HTR-8/SVneo (cell line): ENCODE data around the gene CCDC68.
"Not testable (repeated sequence)": the region's sequence is repeated elsewhere in the genome, so short reads cannot be mapped to it uniquely, and the experiment has no call there.

Experiments used
- DNase-seq: peaks from one replicate; pipeline ENCODE4 v3.0.0; 2011; ENCODE audit warnings: low spot score, mixed read lengths; ENCODE audit not compliant: insufficient read length
- FAIRE-seq: peaks from 2 replicates; lab custom pipeline; 2011; peaks lifted over from hg19 to GRCh38; lab: Jason Lieb, UNC

The CCDC68 gene

DNA sequence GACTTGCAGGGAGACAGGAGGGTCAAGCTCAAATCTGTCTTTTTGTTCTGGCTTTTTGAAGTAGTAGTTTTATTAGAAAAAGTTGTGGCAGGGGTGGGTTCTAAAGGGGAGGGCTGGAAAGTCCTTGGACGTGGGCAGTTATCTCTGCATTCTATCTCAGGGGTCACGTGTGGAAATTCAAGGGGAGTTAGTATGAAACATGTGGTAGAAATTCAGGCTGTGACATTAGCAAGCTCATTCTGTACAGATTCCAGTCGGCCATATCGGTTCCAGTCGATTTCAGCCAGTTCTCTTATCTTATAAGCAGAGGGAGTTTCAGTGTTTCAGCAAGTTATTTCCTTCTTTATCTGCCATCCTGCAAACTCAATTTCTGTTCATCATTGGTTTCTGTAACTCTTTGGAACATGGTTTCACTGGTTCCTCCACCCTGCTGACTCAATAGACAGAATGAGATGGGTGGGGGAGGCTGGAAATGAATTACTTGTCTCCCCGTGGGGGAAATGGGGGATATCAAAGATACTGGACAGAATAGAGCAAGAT lies 78.0 kb downstream of the CCDC68 start:
- DNase-seq (no peak), FAIRE-seq (no peak)

DNA sequence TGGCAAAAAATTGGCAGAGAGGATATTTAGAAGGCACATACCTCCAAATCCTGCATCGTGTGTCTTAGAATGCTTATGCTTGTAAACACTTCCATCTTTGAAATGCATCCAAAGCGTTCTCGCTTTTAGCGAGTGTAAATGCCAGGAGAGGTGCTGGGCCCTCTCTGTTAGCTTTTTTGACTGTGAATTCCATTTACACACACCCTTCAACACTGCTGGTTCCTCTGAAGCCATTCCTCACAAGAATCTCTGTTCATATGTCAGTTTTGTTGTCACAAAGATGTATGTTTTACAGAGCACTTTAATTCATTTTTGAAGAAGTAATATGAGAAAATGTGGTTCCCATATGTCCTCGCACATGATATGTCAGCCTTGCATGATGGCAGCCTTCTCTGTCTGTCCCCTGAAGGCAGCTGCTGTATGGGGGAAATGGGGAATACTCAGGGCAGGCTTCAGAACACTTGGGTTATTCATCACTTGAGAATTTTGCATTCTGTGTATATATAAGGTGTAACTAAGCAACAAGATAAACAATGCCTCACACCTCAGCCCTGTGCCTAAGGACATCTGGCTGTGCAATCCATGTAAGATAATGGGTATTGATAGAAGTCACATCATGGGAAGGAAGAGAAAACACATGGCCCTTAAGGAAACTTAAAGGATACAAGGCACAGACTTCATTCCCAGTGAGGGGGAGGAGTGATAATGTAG lies 78.7 kb downstream of the CCDC68 start:
- DNase-seq (peak; percentile 1), FAIRE-seq (no peak)

- DNase-seq (no peak), FAIRE-seq (no peak)
Observed at GRCh38 chr18:54879691-54880090, 79.6 kb downstream of the CCDC68 start.

DNA sequence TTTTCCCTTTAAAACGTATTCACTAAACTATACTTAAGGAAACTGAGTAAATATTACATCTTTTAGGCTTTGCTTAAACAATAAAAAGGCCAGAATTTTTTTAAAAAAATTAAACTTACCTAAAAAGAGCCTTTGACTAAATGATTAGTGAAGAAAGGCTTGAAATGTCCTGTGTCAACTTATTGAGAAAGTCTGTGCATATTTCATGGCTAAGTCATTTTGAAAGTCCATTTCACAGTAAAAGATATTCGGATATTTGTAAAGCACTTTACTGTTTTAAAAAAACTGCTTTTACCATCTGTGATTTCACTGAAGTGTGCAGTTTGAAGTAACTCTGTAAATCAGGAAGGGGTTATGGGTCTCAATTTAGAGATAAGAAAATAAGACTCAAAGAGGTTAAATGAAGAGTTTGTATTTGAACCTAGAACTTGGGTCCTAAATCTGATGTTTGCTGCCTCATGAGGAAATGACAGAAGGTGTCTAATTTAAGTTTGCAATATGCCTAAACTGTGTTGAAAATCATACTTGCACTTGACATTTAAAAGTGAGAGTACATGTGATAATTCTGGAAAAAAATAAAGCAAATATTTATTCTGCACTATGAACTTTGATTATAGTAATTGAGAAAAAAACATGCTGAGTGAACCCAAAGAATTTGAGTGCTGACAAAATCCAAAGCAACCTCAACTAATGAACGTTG lies 80.5 kb downstream of the CCDC68 start:
- FAIRE-seq = no peak
- DNase-seq = no peak

GRCh38 chr18:54878159-54878622 lies 81.1 kb downstream of the CCDC68 start:
- FAIRE-seq (no peak), DNase-seq (no peak)

GRCh38 chr18:54877076-54877475 lies 82.2 kb downstream of the CCDC68 start:
- DNase-seq (no peak), FAIRE-seq (no peak)

DNA sequence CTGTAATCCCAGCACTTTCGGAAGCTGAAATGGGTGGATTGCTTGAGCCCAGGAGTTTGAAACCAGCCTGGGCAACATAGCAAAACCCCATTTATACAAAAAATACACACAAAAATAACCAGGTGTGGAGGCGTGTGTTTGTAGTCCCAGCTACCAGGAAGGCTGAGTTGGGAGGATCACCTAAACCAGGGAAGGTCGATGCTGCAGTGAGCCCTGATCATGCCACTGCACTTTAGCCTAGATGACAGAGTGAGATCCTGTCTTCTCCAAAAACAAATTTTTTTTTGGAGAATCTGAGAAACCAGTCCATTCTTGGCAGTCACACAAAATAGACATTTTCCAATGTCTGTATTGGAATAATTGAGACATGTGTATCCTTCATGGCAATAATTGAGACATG lies 84.2 kb downstream of the CCDC68 start:
- DNase-seq = no peak
- FAIRE-seq = no peak

DNA sequence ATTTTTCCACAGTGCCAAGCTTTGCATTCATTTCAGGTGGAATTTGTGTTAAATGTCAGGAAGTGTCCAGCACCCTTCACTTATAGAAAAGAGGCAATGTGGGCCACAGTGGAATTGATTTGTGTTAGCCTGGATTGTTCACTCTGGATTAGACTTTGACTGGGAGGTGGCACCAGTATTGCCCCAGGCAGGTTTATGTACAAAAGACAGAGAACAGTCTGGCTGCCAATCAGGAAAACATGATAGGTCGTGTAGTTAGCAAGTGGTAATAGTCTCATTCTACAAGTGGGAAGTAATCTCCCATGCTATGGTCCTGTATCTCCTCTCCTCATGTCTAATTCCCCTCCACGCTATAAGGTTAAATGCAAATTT lies 85.4 kb downstream of the CCDC68 start:
- FAIRE-seq = no peak
- no peak for DNase-seq

- FAIRE-seq (no peak), DNase-seq (no peak)
Observed at GRCh38 chr18:54872681-54873080, 86.6 kb downstream of the CCDC68 start.

GRCh38 chr18:54871231-54871630 lies 88.0 kb downstream of the CCDC68 start:
- FAIRE-seq (no peak), DNase-seq (no peak)

DNA sequence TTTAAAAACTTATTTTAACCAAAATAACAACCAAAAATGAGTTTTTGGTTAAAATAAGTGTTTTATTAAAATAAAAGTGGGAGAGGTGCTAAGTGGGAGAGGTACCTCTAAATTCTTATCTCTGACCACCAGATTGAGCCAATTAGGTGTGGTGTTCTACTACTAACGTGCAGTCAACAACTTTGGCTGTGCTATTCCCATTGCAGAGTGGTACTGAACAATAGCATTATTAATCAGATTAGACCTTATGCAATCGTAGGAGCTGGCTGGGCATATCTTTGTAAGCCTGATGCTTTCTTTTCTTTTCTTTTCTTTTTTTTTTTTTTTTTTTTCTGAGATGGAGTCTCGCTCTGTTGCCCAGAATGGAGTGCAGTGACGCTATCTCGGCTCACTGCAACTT lies 92.1 kb downstream of the CCDC68 start:
- FAIRE-seq (no peak), DNase-seq (no peak)

DNA sequence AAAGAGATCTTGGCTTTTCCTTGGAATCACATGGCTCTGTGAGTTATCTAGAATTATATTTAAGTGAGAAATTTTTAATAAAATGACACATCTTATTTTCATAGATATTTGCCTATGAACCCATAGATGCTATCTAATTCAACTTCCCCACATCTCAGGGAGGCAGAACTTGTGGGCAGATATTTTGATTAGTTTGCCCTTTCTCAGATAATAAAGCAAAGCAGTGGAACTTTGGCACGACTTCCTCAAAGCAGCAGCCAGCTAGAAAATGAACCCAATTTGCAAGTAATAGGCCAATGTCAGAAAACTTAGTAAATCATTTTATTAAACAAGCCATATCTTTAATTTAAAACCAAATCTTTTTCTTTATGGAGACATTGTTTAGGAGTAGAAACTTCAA lies 98.3 kb downstream of the CCDC68 start:
- FAIRE-seq (no peak), DNase-seq (no peak)

DNA sequence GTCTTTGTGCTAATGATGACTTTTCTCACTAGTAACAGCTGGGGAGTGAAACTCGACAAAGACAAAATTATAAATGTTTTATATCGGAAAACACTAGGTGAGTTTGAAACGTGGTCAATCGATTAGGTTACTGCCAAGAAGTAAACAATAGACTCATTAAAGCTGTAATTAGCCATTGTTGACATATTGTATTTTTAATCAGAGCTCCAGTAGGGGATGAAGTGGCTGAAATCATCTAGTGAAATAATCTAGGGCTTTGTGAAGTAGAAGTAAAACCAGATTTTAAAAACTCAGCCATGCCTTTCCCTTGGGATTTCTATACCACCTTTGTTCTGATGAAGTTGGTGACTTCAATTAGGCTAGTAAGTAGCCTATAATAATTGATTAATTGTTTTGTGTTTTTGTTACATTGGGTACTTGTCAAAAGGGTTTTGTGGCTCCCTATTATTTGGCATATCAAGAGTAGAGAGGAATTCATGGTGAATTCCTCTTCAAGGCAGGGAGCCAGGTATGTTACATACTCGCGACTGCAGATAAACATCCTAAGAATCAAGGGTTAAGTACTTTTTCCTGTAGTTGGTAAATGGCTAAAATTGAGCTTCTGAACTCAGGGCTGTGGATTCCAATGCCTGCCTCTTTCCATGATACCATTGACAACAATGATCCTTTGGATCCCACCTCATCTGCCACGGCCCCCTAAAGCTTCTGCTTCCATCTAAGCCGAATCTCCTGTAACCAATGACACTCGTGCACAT lies 99.4 kb downstream of the CCDC68 start:
- FAIRE-seq (no peak), DNase-seq (no peak)

DNA sequence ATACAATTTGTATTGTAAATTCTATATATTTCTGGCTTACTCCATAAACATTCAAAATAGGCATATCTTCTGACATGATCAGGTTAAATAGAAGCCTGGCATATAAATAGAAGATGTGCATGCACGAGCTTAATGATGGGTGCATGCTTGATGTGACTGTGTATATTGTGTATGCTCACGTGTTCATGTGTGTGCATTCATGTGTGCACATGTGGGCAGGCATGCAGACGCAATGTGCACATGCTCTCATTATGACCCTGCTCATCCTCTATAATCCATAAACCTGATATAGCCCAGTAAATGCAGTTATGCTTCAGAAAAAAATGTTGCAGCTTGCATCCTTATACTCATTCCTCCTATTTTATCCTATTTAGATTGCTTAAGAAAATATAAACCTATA lies 101.8 kb downstream of the CCDC68 start:
- FAIRE-seq = no peak
- no peak for DNase-seq

GRCh38 chr18:54856105-54856646 lies 103.1 kb downstream of the CCDC68 start:
- no peak for FAIRE-seq
- DNase-seq = no peak

GRCh38 chr18:54855050-54855449 lies 104.2 kb downstream of the CCDC68 start:
- DNase-seq, FAIRE-seq: not testable (repeated sequence)

DNA sequence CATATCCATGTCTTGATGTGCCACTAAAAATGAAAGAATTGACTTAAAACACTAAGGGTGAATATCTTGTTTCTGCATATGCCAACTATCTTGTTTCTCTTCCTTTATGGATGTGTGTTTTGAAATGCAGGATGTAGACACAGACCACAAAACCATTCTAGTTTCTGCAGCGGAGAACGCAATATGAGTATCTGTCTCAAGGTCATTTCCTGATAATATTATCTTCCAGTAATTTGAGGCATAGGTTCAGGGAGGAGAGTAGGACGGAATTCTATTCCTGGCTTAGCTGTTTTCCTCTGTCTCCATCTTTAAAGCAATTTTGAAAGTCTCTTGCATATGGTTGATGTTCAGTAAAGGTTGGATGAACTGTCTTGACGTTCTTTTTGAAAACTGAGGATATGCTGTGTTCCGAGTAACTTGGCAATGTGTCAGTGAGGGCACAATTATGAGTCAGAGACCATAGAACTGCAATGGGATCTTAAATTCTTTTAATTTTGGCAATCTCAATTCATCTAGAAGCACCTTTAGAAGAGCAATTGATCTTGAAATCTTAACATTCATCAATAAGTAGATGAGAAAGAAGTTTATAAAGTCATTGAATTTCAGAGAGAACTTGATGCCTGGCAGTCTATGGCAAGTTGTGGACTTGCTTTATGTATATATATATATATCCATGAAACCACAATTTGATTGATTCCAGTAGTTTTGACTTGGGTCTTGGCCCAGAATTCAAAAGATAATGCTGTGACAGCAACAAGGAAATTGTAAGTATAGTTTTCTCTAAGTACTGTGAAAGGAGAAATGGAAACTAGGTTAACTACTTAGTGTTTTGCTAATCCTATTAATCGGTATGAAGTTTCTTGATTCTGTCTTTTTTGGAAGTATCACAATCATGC lies 106.2 kb downstream of the CCDC68 start:
- FAIRE-seq (no peak), DNase-seq (no peak)
